Measurements from ENCODE around the gene LRRC56.

The LRRC56 gene

DNA sequence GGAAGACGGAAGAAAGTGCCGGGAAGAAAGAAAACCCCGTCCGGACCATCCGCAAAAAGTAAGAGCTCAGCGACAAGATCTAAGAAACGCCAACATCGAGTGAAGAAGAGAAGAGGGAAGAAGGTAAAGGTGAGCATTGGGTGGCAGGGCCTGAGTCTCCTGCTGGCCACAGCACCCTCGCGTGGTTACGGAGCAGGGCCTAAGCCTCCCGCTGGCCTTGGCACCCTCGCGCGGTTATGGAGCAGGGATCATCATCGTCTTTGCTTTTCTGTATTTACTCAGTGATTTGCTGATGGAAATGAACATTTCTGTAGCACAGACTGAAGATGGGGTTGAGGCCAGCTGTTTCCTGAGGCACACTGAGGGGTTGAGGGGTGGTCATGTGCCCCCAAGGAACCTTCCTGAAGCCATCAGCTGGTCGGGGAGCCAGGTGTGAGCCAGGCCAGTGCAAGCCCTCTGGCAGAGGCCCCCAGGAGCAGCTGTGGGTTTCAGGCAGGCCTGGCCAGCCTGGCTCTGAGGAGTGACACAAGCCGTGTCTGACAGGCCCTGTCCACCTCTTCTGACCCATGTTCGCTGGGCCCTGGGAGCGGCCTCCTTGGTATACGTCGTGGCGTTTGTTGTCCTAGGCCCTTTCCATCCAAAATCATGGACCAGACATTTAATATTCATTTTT is 64.4 kb downstream of the LRRC56 start:
- DNase-seq (ENCODE audit: low read depth), result no peak

DNA sequence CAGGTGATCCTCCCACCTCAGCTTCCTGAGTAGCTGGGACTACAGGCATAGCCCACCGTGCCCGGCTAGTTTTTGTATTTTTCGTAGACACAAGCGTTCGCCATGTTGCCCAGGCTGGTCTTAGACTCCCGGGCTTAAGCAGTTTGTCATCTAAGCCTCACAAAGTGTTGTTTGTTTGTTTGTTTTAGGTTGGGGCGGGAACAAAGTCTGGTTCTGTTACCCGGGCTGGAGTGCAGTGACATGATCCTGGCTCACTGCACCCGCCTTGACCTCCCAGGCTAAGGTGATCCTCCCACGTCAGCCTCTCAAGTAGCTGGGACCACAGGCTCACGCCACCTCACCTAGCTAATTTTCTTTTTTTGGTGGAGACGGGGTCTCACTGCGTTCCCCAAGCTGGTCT is 65.8 kb downstream of the LRRC56 start:
- no peak for DNase-seq (ENCODE audit: low read depth)
